ENCODE data around the gene LMO3.
"Not testable (repeated sequence)": the region's sequence is repeated elsewhere in the genome, so short reads cannot be mapped to it uniquely, and the experiment has no call there.

The LMO3 gene

DNA sequence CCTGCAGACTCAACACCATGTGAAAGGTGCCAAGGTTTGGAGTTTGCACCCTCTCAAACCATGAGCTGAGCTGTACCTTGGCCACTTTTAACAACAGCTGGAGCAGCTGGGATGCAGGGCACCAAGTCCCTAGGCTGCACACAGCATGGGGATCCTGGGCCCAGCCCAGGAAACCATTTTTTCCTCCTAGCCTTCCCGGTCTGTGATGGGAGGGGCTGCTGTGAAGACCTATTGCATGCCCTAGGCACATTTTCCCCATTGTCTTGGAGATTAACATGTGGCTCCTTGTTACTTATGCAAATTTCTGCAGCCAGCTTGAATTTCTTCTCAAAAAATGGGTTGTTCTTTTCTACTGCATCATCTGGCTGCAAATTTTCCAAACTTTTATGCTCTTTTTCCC is 68.3 kb downstream of the LMO3 start:
- DNase-seq: not testable (repeated sequence)

DNA sequence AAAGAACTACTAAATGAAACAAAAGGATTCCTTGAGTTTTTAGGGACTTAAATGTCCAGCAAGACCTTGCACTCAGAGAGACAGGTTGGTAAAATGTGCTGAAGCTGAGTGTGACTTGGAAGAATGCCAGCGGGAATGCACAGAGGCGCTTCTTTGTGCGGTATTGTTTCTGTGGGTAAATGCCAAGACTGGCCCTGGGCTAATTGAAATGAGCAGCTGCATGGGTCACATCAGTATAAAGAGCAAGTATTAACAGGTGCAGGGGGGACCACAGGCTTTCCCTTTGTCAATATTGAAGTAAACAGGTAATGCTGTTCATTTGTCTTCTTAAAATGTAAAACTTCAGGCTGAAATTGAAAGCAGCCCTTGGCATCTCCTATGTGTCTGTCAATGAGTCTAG is 74.3 kb downstream of the LMO3 start:
- no peak for DNase-seq

DNA sequence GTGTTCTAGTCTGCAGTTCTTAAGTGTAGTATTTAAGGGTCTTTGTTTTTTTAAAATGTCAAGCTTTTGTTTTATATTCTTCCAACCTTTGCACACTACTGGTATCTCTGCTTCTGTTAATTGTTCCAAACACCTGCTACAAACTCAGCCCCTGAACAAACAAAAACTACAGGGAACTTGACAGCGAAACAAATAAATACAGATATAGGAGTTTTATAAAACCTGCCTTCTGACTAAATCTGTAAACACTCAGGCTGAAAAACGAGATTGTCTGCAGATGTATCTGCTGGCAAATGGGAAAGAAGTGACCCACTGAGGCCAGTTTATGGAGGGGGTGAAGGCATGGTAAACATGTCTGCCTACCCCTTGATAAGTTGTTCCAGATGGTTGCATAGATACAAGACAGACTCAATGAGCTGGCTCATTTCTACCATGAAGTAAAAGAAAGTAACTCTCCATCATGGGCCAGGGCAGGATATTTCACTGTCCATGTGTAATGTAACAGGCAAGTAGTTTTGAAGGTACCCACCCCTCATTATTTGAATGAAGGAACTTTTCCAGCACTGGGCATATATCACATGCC is 75.6 kb downstream of the LMO3 start:
- no peak for DNase-seq

DNA sequence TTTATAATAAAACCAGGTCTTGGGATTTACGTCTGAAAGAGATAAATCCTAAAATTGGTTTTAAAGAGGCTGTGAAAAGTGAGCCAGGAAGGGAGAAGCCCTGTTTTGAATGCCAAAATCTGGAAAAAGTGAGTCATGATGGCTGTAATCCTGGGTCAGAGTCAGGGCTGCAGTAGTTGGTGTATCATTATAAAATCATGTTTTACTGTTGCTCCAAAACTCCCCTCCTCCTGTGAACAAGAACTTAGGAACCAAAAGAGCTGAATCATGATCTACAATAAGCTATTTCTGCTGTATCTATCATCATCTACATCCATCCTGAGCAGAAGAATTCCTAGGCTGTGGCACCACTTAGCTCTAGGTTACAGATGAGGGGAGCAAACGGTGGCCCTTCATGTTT is 79.3 kb downstream of the LMO3 start:
- peak; percentile 48 for DNase-seq

- DNase-seq: no peak
These were observed 81.6 kb downstream of the LMO3 start for GRCh38 chr12:16524378-16524777.

DNA sequence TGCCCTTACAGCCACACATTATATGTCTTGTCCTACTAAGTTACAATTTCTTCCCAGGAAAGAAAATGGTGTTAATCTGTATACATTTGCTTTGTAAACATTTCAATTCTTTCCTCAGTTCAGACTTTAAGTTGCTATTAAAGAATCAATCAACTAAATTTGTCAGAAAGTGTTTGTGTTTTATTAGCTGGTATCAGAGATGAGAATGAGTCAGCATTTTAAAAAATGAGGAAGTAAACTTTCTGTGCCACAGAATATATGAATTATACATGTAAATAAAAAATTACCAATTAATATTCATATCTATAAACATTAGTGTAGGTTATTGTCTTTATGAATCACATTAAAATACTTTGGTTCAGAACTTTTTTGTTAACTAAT is 82.0 kb downstream of the LMO3 start:
- no peak for DNase-seq

DNA sequence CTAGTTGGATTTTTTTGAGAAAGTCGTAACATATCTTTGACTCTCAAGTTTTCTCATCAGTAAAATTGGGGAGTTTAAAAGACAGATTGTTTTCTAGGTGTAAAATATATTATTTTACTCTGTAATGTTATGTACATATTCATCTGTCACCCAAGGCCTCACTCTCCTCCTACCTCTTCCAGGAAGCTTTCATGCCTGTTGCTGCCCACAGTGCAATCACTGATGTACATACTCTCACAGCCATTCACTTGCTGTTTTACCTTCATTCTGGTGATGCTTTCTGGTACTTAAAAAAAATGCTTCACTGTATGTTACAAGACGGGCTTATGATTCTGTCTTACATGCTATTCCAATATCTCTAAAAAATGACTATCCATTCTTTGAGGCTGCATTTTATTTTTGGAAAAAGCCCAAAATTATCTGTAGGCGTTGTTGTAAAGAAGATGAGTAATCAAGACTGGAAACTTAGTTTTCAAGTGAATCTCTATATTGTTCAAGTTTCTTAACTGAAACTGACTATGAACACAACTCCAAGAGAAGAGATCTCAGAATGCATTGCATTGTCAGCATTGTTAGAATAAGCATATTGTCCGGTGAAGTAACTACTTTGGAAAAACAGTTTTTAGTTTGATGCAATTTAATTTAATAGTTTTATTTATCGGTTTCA is 82.5 kb downstream of the LMO3 start:
- DNase-seq: no peak

GRCh38 chr12:16520328-16520727 is 85.6 kb downstream of the LMO3 start:
- no peak for DNase-seq

GRCh38 chr12:16515666-16516065 is 90.3 kb downstream of the LMO3 start:
- DNase-seq: no peak

GRCh38 chr12:16513231-16513630 is 92.7 kb downstream of the LMO3 start:
- DNase-seq: no peak

DNA sequence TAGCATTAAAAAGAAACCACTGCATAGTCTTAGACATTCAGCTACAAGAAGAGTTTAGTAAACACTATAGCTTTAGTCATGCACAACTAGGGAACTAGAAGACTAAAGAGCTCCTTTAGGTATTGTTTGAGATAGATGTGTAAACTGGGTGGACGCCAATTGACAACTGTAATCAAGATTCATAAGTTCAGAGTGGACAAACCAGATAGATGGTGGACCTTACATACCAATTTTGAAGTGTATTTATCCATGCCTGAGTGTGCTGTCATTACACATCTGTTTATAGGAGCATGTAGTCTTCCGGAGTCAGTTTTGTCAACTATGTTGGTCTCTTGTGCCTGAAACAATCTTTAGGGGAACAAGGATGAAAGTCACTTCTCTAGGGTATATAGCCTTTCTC is 96.6 kb downstream of the LMO3 start:
- DNase-seq: no peak

- DNase-seq: no peak
These were observed 99.6 kb downstream of the LMO3 start for GRCh38 chr12:16506394-16506793.

- no peak for DNase-seq
These were observed 101.8 kb downstream of the LMO3 start for GRCh38 chr12:16504200-16504599.

- DNase-seq: no peak
These were observed 106.4 kb downstream of the LMO3 start for GRCh38 chr12:16499611-16500010.
